Raji (cell line): ENCODE measurements around the gene TMEM163.

Experiments used
- POLR2A ChIP-seq: IDR thresholded peaks from 2 replicates; pipeline ENCODE4 v1.6.1; 2011; ENCODE audit warnings: low read depth, low read length, control low read depth; ENCODE audit not compliant: insufficient read depth

TMEM163 gene

DNA sequence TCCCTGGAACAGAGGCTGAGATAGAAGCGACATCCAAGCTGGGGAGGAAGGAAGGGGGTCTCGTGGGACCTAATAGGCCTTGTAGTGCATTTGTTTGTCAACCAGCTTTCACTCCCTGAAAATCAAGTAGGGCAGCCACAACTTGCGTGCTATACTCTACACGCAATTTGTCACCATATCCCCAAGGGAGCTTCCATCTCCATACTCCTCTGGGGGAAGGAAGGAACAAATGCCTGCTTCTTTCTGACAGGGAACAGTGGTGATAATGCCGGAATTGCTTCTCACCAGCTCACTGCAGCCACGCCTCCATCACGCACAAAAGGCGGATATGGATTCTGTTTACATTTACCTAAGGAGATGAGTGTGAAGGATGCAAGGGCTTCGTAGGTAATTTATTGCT lies 213.4 kb downstream of the TMEM163 start:
- no peak for TF ChIP-seq POLR2A

DNA sequence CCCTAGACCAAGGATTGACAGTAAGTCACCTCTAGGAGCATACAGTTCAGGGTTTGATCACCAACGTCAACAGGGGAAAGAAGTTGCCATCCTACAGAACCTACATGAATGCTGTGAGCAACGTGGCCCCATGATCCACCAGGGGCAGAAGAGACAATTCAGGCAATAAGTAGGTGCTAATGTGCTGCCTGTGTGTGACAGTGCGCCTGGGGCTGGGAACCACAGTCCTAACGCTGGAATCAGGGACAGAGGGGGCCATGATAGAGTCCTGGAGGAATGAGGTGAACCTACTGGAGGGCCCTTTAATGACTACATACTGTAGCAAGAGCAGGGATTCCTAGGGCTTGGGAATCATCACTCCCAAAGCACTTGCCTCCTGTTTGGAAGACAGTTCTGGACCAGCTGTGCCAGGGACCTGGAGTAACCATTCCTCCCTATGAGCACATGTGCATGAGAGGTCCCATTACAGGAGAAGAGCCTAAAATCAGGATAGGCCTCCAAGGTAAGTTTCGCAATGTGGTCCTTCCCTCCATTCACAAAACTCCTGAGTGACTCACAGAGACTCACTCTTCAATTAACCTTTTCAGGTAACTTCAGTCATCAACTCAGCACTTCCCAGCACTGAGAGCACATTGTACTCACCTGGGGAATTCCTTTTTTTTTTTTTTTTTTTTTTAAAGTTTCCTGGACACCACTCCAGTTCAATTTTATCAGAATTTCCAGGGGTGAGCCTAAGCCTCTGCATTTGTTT lies 214.0 kb downstream of the TMEM163 start:
- TF ChIP-seq POLR2A = no peak

DNA sequence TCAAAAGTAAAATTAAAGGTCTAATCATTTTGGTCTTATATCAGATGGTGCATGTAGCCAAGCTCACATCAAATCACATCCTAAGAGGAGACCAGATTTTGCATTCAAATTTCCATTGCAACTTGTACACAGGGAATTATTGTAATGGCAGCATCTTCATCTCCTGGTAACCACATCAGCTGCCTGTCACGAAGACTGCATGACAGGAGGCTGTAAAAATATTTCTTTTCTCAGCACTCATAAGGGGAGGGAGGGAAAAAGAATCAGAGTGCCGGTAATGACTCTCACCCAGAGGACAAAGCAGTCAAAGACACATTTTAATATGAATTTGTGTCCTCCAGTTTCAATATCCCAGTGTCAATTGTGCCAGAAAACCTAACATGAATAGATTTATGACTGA lies 216.7 kb downstream of the TMEM163 start:
- no peak for TF ChIP-seq POLR2A

DNA sequence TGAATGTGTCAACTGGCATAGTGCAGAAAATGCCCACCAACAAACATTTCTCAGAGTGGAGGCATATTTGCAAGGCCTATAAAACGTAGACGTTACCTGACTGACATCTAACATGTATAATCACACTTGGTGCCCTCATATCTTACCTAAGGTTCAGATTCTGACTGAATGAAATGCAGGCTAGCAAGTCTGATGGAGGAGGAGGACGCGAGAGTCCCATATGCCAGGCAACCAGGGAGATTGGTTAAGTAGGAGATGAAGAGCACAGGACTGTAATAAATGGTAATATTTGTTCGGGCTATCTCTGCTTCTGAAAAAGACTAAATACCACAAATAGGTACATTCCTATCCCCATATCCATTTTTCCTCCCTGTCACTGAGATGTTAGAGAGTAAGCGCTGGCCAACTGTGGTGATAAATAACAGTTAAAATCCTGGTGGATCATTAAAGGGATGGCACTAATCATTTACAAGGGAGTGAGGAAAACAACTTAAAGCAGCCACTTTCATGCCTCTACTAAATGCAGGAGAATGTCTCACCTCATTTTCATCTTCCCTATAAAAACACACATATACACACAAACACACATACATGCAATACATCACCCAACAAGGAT lies 217.2 kb downstream of the TMEM163 start:
- TF ChIP-seq POLR2A = no peak

DNA sequence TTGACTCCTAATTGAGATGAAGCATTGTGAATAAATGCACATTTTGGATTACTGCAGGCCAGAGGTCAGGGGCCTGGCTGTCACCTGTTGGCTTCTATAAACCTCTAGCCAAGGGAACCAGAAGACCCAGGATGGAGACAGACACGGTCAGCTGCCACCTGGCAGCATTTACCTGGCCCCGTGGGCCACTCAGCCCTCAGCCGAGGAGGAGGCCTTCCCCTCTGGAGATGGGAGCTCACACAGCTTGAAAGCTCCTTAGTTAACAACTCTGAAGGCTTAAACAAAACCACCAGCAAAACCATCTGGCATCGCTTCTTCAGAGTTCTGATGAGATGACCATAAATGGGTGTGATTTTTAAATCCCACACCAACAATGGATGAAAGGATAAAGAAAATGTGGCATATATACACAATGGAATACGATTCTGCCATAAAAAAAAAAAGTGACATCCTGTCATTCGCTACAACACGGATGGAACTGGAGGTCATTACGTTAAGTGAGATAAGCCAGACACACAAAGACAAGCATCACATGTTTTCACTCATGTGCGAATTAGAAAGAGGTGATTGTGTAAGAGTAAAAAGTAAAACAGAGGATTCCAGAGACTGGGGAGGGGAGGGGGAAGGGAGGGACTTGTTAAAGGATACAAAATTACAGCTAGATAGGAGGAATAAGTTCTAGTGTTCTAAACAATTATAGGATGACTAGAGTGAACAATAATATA lies 218.4 kb downstream of the TMEM163 start:
- TF ChIP-seq POLR2A = no peak

DNA sequence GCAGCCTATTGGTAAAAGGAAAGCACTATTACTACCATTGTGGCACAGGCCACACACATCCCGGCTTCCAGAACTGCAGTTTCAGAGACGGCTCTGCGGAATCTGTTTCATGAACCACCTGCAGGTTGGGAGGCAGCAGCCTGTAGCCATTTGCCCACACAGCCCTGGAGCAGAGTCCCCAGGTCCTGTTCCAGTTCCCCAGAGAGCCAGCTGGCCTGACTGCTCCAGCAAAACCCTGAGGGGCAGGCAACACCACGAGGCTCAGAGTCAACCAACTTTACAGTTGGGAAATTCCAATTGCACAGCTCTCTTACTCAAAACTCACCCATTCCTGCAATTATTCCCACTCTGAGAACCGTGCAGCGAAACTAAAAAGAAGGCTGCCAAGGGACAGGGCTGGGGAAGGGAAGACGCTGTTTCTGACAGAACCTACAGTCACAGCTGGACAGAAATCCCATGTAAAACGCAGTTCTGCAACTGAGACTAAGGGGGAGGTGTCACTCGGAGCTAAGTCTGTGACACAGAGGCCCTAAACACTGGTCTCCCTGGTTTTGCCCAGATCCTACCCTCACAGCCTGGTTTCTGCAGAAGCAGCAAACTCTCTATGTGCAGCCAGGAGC lies 219.4 kb downstream of the TMEM163 start:
- no peak for TF ChIP-seq POLR2A

DNA sequence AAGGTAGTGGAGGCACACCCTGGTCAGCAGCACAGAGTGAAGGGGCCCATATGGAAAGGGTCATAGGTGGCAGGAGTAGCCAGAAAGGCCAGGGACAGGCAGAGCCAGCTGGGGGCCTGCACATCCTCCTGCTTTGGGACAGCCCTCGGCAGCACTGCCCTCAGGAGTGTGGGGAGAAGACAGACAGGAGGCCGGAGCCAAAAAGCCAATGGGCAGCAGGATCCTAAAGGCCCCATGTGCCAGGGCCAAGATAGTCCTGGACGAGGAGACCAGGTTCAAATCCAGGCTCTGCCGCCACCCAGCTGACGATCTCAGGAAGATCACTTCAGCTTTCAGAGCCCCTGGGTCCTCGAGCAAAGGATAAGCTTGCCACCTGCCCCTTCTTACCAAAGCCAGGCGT lies 220.1 kb downstream of the TMEM163 start:
- no peak for TF ChIP-seq POLR2A

DNA sequence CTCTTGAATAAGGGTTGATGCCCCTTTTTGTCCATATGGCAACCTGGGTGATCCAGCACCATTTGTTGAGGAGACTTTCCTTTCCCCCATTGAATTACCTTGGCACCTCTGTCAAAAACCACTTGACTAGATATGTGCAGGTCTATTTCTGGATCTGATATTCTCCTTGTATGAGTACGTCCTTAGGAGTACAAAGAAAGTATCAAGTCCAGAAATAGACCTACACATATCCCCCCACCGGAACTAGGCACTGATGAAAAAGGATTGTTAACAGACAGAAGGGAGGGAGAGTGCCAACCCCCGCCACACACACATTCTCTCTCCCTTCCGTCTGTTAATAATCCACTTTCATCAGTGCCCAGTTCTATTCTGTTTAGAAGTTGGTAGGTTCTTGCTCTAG lies 225.0 kb downstream of the TMEM163 start:
- TF ChIP-seq POLR2A = no peak

DNA sequence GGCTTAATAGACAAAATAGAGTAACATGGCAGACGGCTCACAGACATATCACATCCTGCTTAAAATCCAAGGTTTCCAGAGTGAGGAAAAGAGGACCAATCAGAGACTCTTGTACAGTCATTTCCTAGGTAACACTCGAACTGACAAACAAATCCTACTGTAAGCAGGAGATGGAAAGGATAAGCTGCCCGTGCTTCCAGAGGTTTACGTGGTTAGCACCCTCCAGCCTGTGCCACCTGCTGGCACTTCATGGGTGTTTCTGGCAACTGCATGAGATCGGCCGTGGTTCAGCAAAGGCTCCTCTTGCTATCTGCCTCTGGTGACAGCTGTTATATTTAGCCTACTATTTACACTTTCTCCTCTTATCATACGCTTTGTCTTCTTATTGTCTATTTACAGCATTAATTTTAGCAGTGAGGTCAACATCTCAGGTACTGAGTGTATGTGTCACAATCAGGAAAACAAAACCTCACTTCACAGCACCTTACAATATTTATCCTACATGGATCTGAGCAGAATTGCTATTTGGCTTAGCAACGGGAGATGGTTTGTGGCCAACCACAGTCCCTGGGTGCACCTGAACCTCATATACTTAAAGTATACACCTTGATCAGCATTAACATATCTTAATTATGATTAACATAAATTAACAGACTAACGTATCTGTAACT lies 226.9 kb downstream of the TMEM163 start:
- no peak for TF ChIP-seq POLR2A

DNA sequence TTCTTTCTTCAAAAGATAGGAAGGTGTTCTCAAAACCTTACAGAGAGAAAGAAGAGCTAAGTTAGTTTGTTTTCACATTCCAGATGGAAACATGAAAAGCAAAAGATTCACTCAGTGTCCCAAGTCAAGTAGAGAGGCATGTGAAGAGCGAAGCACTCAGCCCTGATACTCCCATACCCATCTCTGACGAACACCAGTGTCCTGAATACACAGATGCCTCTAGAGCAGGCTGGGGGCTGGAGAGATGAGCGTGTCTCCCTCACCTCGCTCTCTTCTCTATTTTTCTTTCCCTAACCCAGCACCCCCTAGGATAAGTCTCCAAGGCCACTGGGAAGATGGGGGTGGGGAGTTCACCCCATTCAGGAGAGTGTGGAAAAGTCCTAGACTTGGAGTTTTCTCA lies 227.8 kb downstream of the TMEM163 start:
- no peak for TF ChIP-seq POLR2A

DNA sequence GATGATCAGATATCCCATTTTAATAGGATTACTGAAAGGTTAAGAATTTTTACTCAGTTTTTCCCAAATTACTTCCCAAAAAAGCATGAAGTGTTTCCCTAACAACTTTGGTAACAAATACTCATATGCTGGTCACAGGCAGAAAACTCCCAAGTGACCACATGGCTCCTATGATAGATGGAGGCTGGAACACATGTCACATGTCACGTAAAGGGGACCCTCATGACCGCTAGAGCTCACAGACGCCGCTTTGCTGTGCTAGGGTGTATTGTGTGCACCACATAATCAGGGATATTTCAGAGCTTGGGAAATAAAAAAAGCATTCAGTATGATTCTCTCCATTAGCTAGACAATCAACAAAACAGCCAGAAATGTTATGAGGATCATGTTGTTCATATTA lies 228.2 kb downstream of the TMEM163 start:
- TF ChIP-seq POLR2A = no peak

DNA sequence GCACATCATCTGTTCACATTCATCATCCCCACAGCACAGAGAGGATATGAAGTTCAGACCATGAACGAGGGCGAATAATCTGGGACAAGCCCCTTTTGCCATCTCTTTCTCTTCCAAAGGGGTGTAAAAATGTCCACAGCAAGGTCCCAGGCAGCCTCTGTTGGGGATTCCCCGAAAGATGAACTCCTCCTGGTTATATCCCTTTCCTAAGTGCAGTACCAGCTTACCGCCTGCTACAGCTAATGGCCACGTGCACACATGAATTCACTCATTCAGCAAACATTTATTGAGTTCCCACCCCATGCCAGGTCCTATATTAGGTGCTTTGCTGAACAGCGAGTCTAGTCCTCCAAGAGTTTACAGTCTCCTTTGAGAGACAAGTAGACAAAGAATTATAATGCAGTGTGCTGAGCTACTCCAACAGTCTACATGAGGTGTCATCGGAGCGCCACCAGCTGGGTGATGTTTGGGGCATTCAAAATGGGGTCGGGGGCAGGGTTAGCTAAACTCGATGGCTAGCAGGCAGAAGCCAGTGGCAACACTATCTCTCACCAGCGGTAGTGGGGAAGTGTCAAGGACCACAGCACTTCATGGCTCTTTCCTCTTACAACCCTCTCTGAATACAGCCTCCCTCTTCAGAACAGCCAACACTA lies 228.9 kb downstream of the TMEM163 start:
- no peak for TF ChIP-seq POLR2A

DNA sequence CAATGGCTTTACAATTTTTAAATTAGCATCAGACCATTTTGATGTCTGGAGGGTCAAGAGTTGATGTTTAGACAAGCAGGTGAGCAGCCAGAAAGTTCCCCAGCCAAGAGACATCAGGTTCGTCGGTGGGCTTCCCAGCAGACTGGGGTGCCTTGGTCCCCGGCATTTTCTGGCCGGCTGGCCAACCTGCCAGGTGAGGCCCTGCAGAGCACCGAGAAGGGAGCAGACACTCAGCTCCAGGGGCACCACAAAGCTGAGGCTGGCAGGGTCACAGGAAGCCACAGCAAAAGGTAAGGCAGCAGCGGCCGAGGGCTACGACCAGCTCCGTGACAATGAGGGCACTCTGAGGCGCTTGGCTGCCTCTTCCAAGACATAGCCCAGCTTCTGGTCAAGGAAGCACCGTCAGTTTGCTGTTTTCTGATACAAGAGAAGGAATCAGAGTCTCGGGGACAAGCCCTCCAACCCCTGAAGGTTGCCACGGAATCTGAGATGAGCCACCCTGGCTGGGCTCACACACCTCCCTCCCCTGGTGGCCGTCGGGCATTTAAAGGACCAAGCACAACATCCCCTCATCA lies 235.9 kb downstream of the TMEM163 start:
- no peak for TF ChIP-seq POLR2A

DNA sequence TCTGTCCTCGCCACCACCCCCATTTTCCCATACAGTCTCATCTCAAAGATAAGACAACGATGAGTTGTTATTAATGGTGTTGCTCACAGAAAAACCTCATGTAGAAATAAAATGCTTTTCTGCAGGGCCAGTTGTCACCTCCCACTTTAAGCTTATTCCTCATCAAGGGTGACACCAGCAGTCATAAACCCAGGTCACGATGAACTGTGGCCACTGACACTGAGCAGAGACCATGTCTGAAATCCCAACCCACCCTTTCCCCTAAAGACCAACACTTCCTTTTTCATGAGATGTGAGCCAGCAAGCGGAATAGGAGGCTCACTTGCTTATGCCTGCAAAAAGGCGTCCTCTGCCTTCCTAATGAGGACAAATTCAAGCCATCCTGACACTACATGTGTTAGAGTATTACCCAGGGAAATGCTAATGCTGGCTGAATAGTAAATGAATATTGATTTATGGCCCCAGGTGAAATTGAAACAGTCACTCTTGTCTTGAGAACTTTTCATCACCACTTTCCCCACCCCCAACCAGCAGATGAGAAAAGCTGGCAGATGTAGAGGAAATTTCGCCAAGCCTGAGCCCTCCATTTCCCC lies 236.6 kb downstream of the TMEM163 start:
- no peak for TF ChIP-seq POLR2A
